GM10266 (cell line): ENCODE data around the gene SERP2.

Source experiments
- DNase-seq: peaks from one replicate; pipeline ENCODE4 v3.0.0; 2012; ENCODE audit errors: extremely low spot score
- TF ChIP-seq, protein P1 (sequence below): IDR thresholded peaks from 2 replicates; pipeline ENCODE4 v1.5.1; 2012; ENCODE audit warnings: mild to moderate bottlenecking, low read depth; ENCODE audit not compliant: control insufficient read depth, insufficient read depth; ENCODE audit errors: missing control alignments

Gene SERP2

DNA sequence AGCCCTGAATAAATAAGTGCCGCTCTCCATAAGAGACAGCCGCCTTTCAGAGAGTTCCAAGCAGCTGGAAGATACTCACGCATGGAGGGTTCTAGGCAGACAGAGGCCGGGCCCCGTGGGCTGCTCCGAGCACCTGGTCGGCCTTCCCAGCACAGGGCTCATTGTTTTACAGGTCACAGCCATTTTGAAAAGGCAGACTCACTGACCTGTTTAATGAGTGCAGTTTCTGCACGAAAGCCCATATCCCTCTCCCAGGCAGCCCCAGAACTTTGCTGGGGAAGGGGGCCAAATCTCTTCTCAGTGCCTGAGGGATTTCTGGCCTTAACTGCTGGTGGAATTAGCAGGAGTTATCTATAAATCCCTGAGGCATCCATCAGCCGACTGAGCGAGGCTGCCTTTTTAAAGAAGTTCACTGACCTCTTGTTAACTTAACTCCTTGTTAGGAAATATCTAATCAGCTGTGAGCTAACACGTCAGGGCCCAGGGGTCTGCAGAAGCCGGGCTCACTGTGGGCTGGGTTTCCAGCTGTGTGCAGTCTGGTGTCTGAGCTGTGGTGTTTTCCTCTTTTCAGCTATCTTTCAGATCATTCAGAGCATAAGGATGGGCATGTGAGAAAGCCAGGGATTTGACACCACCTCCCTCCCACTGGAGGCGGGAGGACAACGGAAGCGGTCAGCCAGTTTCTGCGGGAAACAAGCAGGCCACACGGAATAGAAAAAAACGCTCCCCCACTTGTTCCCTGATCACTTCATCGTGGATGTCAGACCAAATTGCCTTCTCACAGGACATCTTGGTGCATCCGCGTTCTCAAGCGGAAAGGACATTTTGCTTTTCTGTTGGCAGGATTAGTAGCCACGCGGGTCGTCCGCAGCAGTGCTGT is 23.3 kb downstream of the SERP2 start:
- DNase-seq, result no peak
- TF ChIP-seq, protein P1, sequence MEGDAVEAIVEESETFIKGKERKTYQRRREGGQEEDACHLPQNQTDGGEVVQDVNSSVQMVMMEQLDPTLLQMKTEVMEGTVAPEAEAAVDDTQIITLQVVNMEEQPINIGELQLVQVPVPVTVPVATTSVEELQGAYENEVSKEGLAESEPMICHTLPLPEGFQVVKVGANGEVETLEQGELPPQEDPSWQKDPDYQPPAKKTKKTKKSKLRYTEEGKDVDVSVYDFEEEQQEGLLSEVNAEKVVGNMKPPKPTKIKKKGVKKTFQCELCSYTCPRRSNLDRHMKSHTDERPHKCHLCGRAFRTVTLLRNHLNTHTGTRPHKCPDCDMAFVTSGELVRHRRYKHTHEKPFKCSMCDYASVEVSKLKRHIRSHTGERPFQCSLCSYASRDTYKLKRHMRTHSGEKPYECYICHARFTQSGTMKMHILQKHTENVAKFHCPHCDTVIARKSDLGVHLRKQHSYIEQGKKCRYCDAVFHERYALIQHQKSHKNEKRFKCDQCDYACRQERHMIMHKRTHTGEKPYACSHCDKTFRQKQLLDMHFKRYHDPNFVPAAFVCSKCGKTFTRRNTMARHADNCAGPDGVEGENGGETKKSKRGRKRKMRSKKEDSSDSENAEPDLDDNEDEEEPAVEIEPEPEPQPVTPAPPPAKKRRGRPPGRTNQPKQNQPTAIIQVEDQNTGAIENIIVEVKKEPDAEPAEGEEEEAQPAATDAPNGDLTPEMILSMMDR, result no peak

DNA sequence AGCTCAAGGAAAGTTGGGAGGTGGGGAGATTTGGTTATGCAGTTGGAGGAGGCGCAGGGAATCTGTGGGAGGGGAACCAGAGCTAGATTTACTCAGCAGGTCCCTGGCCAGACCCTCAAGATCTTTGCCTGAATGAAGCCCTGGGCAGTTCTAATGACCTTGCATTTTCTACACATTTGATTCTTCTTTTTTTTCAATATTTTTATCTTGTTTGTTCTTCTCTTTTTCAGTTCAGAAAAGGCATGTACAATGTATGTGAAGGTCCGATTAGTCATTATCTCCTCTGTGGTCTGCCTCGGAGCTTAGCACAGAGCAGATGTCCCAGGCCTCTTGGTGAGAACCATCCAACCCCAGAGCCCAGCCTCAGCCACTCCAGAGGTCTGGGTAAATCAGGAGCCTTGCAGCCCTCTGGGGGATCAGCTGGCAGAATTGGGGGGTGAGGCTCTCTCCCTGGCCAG is 24.2 kb downstream of the SERP2 start:
- no peak for DNase-seq
- TF ChIP-seq, protein P1, result no peak

DNA sequence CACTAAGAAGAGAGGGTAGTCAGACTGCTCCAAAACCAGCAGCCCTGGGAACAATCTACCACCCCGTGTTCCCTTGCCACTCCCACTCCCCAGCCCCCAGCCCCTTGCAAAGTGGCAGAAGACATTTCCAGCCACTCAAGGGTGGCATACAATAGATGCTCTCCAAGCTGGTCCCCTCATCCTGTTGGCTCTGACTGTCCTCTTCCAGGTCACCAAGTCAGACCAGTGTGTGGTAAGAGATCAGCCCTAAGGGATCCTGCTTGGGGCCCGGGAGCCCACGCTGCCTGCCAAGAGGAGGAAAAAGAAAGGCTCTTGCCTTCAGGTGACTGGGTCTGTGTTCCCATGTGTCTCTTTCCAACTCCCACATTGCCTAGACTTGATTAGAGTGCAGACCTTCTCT is 25.0 kb downstream of the SERP2 start:
- TF ChIP-seq, protein P1, result no peak
- DNase-seq, result no peak

DNA sequence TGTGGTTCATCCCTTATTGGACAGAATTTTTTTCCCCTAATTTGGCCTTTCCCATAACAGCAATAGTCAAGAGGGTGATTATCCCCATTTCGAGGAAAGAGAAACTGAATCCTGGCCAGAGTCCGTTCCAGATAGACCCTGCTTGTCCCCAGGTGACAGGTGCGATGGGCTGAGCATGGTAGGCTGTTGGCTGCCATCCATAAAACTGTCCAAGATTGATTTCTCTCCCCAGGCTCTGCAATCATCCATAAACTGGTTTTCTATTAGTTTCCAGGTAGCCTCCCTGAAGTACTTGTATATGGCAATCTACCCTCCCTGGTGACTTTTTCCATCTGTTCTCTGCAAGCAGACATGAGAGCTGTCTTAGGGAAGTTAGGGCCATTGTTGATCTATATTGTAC is 25.4 kb downstream of the SERP2 start:
- TF ChIP-seq, protein P1, result no peak
- DNase-seq, result no peak

DNA sequence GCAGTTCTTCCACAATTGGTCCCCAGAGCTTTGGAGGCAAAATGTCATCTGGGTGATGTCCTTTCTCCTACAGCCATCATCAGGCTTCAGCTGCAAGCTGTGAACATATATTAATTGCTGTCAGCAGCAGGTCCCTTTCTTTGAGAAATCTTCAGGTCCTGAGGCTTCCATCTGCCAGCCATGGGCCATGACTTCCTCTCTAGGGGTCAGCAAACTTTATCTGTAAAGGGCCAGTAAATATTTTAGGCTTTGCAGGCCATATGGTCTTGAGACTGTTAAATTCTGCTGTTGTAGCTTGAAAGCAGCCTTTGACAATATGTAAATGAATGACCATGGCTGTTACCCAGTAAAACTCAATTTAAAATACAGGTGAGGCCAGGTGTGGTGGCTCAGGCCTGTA is 27.1 kb downstream of the SERP2 start:
- no peak for DNase-seq
- TF ChIP-seq, protein P1, result no peak

DNA sequence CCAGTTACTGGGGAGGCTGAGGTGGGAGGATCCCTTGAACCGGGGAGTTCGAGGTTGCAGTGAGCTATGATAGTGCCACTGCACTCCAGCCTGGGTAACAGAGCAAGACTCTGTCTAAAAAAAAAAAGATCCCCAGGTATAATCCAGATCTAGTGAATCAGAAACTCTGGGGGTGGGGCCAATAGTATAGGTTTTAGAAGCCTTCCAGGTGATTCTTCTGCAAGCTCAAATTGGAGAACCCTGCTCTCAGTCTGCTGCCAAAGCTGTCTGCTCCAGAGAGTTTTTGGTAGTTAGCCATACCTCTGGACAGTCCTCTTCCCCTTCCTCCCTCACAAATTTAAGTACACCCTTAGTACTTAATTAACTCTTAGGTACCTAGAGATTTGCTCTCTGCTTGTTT is 28.0 kb downstream of the SERP2 start:
- DNase-seq, result no peak
- TF ChIP-seq, protein P1, result no peak

DNA sequence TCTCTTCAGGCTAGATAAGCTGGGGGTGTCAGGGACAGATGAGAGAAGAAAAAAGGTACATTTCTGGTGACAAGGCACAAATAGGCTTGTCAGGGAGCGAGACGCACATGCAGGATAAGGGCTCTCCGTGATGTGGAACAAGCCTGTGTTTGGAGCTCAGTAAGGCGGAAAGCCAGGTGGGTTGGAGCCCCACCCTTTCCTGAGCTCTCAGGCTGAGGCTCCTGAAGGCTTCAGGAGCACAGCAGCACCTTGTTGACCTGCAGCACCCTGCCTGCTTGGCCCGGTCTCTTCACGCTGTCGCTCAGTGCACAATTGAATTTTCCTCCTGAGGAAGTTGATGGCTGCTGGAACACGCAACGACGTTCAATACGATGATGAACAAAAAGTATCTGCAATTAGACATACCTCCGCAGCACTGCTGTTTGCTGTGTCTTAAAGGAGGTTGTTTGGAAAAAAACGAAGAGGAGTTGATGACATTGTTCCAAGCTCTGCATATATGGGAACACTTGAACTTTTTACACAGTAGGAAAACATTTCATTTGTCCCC is 29.3 kb downstream of the SERP2 start:
- TF ChIP-seq, protein P1, result no peak
- no peak for DNase-seq
